HG03520 (cell line): ENCODE measurements around the gene SRMS.

Source experiments
- ATAC-seq: cut with Tn5 transposase; IDR thresholded peaks from one replicate; pipeline ENCODE4 v1.9.1; 2021; ENCODE audit warnings: mild to moderate bottlenecking, moderate library complexity; ENCODE audit not compliant: unreplicated experiment

Gene SRMS

GRCh38 chr20:63553933-63554290 is 6.4 kb upstream of the SRMS start, which contains the start of gene FNDC11:
Gene FNDC11 (plus strand): TSS chr20:63554159. CDS start chr20:63555664, 1,505 bp downstream.
- no peak for ATAC-seq

GRCh38 chr20:63553251-63553932 is 5.8 kb upstream of the SRMS start:
- ATAC-seq = no peak

- ATAC-seq = no peak
Observed at GRCh38 chr20:63552481-63553249, 5.1 kb upstream of the SRMS start.

- no peak for ATAC-seq
Observed at GRCh38 chr20:63551068-63551467, 3.5 kb upstream of the SRMS start.

GRCh38 chr20:63549679-63550282 is 2.2 kb upstream of the SRMS start:
- no peak for ATAC-seq

- no peak for ATAC-seq
Observed at GRCh38 chr20:63549019-63549418, 1.5 kb upstream of the SRMS start.

- no peak for ATAC-seq
Observed at GRCh38 chr20:63548542-63548941, 993 bp upstream of the SRMS start.

GRCh38 chr20:63546956-63547724 is 409 bp downstream of the SRMS start:
- no peak for ATAC-seq

GRCh38 chr20:63546256-63546955 is 1.1 kb downstream of the SRMS start:
- no peak for ATAC-seq

GRCh38 chr20:63545814-63546213 is 1.7 kb downstream of the SRMS start:
- ATAC-seq = no peak

GRCh38 chr20:63544958-63545516 is 2.5 kb downstream of the SRMS start:
- ATAC-seq = no peak

GRCh38 chr20:63544241-63544957 is 3.1 kb downstream of the SRMS start:
- no peak for ATAC-seq

- no peak for ATAC-seq
Observed at GRCh38 chr20:63543733-63544132, 3.8 kb downstream of the SRMS start.

GRCh38 chr20:63543131-63543530 is 4.4 kb downstream of the SRMS start:
- ATAC-seq = no peak

GRCh38 chr20:63542696-63543095 is 4.9 kb downstream of the SRMS start:
- ATAC-seq = no peak

GRCh38 chr20:63542031-63542559 is 5.5 kb downstream of the SRMS start:
- no peak for ATAC-seq

GRCh38 chr20:63541371-63541770 is 6.2 kb downstream of the SRMS start:
- no peak for ATAC-seq

- ATAC-seq = no peak
Observed at GRCh38 chr20:63540417-63541186, 6.9 kb downstream of the SRMS start.
